CD4-positive, alpha-beta T cell treated with Interleukin-1 beta for 1 hour (primary cell): ENCODE results near the gene MCOLN2.

Experiments
- DNase-seq, 2 donors: peaks; one replicate each; pipeline ENCODE4 v3.0.0-alpha.2; 2020 to 2022

Gene MCOLN2

DNA sequence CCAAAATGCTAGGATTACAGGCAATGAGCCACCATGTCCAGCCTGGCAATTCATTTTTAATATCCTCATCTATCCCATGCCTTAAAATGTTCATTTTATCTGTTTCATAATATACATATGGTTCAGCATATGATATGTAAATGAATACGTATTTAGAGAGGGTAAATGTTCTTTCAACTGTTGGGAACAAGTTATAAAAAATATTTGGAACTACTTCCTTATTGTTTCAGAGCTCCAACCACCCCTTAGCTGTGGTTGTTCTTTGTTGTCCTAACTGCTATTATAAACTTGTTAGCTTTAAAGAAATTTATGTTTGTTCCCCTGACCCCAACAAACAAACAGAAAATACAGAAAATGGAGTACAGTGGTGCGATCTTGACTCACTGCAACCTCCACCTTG lies 14.5 kb downstream of the MCOLN2 start:
- DNase-seq, result no peak

GRCh38 chr1:84975035-84975434 lies 21.9 kb downstream of the MCOLN2 start:
- DNase-seq, result no peak

- DNase-seq, result no peak
Observed at GRCh38 chr1:84973498-84974334, 23.2 kb downstream of the MCOLN2 start.

DNA sequence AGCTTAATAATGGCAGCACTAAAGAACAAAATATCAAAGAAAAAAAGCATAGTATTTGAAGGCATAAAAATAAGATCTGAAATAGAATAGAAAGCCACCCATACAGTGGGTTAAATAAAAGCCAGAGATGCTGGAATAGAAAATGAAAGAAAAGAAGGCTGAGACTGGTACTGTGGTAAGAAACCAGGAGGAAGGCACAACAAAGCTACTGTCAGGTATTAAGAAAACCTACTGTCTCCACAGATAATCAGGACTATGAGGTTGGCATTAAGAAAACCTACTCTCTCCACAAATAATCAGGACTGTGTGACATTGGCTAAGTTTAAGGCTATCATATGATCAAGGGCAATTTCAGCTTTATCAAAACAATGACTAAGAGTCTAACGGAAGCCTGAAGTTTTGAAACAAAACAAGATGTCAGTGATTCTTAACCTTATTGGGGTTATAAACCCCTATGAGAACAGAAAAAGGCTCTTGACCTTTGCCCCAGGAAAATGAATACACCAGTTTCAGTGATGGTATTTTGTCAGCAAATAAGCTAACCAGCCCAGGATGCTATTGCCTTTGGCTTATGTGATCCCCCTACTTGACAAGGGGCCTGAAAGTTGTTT lies 24.4 kb downstream of the MCOLN2 start:
- DNase-seq, result peak in 1 of 2 donors; percentile 14

DNA sequence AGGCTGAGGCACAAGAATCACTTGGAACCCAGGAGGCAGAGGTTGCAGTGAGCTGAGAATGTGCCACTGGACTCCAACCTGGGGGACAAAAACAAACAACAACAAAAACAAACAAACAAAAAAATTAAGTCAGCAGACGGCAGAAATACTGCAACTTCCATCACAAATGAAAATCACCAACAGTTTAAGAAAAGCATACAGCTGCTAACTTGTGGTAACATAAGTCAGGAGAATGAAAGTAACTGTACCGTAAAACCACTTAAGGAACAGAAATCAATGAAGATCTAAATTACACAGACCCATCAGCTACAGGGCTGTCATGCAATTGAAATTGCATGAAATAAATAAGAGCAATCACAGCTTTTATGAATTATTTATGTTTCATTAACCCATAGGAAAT lies 25.0 kb downstream of the MCOLN2 start:
- no peak for DNase-seq

DNA sequence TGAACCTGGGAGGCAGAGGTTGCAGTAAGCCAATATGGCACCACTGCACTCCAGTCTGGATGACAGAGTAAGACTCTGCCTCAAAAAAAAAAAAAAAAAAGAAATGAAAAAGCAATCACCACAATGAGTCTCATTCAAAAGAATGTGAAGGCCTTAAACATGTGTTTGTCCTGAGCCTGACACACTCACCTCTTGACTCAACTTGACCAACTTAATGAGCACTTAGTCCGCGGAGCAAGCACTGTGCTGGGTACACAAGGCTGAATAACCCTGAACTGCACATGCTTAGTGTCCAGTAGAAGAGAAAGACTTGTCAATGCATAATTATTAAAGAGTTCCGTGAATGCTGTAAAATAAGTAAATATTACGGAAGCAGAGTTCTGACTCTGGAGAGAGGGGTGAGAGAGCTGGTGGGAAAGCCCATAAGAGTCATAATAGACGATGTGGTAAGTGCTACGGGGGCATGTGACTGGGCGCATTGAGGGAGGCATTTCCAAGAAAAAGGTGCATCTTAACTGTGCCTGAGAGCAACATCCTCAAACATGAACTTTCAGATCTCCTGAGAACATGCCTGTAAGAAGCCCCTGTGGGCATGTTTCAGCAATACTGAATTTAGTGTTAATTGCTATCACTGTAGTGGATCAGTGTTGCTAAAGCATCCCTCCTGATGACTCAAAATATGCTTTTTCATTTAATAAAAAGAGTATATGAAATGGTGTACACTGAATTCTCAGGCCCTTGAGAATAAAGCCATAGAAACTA lies 27.2 kb downstream of the MCOLN2 start:
- DNase-seq, result no peak

GRCh38 chr1:84968865-84969264 lies 28.0 kb downstream of the MCOLN2 start:
- no peak for DNase-seq

GRCh38 chr1:84968101-84968500 lies 28.8 kb downstream of the MCOLN2 start:
- DNase-seq, result no peak

DNA sequence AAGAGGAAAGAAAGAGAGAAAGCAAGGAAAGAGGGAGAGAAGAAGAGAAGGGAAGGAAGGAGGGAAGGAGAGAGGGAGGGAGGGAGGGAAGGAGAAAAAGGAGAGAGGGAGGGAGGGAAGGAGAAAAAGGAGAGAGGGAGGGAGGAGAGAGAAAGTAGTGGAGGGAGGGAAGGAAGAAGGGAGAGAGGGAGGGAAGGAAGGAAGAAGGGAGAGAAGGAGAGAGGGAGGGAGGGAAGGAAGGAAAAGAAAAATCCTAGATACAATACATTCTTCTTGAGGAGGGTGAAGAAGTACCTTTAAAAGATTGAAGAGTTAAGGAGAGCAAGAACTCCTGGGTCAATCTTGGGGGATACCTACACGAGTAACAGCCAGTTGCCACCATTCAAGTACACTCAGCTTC lies 29.2 kb downstream of the MCOLN2 start:
- no peak for DNase-seq

DNA sequence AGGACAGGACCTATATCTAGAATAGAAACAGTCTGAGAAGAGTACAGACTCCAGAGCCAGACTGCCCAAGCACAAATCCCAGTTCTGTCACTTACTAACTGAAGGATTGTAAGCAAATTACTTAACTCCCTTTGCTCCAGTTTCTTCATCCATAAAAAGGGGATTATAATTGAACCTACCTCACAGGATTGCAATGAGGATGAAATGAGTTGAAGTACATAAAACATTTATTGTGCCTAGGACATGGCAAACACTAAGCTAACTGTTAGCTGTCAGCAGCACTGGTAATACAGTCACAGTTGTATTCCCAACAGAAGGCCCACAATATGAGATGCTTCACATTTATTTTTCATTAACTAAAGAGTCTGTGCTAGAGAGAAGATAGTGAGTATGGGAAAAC lies 33.9 kb downstream of the MCOLN2 start:
- no peak for DNase-seq

DNA sequence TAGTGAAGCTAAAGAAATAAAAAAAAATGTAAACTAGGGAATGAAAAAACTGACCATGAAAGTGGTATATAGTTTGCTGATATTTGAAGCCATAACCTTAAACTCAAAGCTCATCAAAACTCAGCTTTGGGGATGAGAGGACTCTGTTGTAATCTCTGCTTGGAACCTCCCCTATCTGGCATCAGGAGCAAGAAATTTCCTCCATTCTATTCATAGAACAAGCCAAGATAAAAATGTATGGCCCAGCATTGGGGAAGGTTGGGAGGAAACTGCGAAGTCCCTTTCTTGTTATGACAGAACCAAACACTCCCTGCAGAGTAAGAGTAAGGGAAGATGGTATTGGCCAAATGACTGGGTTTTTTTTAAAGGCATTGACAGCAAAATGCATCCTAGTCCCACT lies 35.6 kb downstream of the MCOLN2 start:
- DNase-seq, result no peak

GRCh38 chr1:84960371-84960770 lies 36.5 kb downstream of the MCOLN2 start:
- DNase-seq, result no peak

DNA sequence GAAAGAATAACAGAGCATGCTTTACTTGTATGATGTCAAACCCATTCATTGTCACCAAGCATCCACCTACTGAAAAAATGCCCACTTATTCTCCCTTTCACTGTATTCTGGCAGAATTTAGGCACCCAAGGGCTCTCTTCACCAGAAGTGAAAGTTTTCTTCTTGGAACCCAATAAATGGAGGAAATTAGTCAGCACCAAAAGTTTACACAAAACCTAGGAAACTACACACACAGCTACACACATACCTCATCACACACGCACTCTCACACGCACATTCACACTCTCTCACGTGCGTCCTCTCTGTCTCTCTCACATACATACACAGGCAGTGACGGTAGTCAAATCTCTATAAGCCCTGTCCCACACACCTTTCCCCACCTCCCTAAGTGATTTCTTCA lies 37.6 kb downstream of the MCOLN2 start:
- DNase-seq, result no peak

- no peak for DNase-seq
Observed at GRCh38 chr1:84957966-84958365, 38.9 kb downstream of the MCOLN2 start.

- no peak for DNase-seq
Observed at GRCh38 chr1:84956655-84957054, 40.3 kb downstream of the MCOLN2 start.

DNA sequence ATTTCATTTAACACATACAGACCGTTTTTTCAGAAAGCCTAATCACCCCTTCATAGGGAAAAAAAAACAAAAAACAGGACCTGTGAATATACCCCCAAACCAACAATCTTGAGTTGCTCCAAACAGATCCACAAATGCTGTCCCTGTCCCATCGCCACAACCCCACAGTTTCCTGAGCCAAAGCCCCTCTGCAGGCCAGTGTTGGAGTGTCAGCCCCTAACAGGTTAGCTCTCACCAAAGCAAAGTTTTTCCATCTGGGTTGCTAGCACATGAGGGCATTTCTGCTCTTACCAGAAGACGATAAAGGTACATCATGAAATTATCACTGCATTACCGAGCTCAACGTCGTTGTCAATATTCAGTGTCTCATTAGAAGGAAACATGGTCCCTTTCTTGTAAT lies 40.8 kb downstream of the MCOLN2 start:
- no peak for DNase-seq

DNA sequence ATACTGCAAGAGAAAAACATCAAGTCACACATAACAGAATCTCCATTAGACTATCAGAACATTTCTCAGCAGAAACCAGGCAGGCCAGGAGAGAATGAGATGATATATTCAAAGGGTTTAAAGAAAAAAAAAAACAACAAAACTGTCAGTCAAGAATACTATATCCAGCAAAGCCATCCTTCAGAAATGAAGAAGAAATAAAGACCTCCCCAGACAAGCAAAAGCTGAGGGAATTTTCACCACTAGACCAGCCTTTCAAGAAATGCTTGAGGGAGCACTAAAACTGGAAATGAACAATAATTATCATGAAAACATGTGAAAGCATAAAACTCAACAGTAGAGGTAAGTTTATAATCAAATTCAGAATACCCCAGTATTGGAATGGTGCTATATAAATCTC lies 47.2 kb downstream of the MCOLN2 start:
- DNase-seq, result no peak

DNA sequence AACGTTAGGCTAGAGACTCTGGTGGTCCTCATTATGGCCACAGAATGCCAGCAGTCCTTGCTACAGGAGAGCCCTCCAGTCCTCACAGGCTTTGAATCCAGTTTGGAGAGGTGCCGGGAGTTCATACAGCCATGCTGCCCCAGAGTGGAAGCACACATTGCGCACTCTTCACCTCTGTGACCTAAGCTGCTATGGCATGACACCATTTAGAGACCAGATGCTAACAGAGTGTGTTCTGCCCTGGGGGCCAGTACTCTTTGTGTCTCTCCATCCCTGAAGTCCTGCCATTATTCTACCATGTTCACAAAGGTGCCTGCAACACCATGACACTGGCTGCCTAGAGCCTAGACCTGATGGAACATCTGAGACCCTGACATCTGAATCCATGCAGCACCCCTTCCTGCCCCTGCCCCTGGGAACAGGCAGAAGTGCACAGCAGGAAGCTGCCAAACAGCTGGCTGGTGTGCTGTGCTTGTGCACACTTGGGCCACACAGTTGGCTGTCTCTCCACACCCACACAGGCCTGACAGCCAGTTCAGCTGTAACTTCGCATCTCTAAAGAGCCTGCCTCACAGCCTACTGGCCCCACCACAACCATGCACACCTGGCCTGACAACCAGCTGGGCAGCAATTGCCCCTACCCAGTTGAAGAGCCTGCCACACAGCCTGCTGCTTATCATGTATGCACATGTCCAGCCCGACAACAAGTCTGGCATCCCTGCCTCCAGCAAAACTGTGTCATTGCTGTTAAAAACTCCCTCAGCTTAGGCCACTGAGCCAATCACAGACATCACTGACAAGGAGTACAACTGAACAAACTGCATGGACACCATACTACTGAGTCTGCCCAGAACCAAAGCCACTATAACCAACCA lies 49.1 kb downstream of the MCOLN2 start:
- DNase-seq, result no peak

- no peak for DNase-seq
Observed at GRCh38 chr1:84946631-84947030, 50.3 kb downstream of the MCOLN2 start.

GRCh38 chr1:84944767-84945486 lies 52.0 kb downstream of the MCOLN2 start:
- DNase-seq, result peak; percentile 79 to 91

DNA sequence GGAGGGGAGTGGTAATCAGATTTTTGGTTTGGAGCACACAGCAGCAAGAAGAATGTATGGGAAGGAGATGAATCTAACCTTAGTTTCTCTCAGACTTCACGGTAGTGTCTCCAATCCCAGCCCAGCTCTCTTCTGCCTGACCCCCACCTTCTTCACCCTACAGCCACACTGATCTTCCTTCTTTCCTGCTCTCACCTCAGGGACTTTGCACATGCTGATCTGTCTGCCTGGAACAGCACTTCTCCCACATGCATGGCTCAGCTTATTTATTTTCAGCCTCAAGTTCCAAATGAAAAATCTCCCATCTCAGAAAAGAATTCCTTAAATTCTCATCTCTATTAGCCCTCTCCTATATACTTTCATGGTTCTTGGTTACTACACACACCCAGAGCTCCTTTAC lies 55.1 kb downstream of the MCOLN2 start:
- no peak for DNase-seq

- no peak for DNase-seq
Observed at GRCh38 chr1:84940481-84940880, 56.4 kb downstream of the MCOLN2 start.
